HG02884 (cell line): ENCODE results near the gene NRSN2.
"Not testable (repeated sequence)": the region's sequence is repeated elsewhere in the genome, so short reads cannot be mapped to it uniquely, and the experiment has no call there.

Experiments used
- ATAC-seq: cut with Tn5 transposase; IDR thresholded peaks from one replicate; pipeline ENCODE4 v1.9.1; 2021; ENCODE audit warnings: mild to moderate bottlenecking, moderate library complexity; ENCODE audit not compliant: unreplicated experiment

Gene NRSN2

DNA sequence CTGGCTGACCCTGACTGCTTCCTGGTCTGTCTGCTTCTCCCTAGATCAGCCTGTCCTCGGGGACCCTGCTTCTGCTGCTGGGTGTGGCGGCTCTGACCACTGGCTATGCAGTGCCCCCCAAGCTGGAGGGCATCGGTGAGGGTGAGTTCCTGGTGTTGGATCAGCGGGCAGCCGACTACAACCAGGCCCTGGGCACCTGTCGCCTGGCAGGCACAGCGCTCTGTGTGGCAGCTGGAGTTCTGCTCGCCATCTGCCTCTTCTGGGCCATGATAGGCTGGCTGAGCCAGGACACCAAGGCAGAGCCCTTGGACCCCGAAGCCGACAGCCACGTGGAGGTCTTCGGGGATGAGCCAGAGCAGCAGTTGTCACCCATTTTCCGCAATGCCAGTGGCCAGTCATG, 6.3 kb downstream of the NRSN2 start:
- ATAC-seq, result no peak

DNA sequence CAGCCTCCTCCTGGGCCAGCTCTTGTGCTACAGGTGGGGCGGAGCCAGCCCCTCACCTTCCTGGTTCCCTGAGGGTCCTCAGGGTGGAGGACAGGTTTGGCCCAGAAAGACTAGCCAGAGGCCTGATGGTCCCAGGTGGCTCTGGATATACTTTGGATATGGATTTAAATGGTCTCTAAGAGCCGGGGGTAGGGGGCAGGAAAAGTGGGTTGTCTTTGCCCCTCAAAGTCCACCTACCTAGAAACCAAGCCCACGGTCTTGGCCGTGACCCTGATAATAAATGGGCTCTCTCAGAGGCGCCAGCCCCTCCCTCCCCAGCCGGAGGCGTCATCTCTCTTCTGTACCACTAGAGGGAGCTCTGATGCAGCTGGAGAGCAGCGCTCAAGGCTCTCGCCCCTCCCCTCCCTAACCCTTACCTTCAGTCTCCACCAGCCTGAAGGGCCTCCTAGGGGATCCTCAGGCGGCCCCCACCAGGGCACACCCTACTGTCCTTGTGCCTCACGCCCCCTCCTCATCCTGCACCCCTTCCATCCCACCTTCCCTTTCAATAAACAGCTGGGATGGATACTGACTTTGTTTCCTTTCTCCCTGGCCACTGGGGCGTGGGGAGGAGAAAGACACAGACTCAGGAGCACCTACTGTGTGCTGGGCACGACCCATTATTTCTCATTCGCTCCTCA, 7.5 kb downstream of the NRSN2 start:
- ATAC-seq, result peak; percentile 74

DNA sequence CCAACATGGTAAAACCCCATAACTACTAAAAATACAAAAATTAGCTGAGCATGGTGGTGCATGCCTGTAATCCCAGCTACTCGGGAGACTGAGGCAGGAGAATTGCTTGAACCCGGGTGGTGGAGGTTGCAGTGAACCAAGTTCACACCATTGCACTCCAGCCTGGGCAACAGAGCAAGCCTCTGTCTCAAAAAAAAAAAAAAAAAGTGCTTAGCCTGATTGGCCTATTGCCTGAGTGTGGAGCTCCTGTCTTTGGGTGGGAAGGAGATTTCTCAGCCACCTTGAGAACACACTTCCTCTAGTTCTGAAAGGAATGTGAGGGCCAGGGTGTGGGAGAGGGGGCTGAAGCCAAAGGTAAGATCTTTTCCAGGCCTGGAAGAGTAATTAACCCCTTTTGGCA, 9.2 kb downstream of the NRSN2 start:
- not testable (repeated sequence) for ATAC-seq

DNA sequence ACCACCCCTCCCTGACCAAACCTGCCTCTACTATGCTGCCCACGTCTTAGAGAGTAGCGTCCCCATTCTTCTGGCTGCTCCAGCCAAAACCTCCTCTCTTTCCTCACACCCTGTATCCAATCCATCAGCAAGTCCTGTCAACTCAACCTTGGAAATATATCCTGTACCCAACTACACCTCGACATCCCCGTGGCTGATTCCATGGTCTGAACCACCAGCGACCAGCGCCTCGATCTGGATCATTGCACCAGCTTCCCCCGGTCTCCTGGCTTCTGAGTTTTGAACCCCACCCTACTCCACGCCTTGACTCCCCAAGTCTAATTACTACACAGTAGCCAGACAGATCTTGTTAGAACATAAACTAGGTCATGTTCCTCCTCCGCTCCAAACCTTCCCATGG, 9.8 kb downstream of the NRSN2 start:
- no peak for ATAC-seq

DNA sequence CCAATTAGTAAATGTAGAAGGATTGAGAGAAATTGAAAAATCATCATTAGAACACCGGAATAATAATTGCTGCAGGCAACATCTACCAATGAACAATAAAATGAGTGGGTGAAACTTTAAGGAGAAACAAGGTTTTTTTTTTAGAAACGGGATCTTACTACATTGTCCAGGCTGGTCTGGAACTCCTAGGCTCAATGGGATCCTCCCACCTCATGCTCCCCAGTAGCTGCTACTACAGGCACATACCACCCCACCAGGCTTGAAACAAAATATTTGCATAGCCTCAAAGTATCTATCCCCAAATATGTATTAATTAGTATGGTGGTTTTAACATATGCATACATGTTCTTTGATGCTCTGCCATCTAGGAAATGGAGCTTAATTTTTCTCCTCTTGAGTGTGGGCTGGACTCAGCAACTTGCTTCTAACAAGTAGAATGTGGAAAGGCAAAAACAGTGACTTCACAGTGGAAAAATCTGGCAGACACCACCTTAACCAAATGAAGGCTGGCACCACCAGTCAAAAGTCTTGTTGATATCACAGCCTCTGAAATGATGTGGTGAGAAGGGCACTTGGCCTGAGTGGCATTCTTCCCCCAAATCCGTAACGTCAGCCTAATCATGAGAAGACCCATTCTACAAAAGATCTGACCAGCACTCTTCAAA, 12.1 kb downstream of the NRSN2 start:
- ATAC-seq, result no peak

DNA sequence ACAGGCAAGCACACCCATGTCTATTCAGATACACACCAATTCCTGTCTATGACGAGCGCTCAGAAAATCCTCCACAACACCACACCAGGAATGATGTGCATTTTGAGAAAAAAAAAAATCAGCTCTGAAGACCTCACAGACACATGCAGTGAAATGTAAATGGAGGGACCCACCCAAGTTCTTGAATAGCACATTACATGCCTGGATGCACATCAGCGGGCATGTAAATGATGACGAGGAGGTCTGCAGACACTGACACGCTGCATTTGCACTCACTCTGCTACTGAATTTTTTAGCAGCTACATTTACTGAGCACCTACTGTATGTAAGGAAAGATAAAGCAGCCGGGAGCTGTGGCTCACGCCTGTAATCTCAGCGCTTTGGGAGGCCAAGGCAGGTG, 14.7 kb downstream of the NRSN2 start:
- ATAC-seq, result peak; percentile 68

DNA sequence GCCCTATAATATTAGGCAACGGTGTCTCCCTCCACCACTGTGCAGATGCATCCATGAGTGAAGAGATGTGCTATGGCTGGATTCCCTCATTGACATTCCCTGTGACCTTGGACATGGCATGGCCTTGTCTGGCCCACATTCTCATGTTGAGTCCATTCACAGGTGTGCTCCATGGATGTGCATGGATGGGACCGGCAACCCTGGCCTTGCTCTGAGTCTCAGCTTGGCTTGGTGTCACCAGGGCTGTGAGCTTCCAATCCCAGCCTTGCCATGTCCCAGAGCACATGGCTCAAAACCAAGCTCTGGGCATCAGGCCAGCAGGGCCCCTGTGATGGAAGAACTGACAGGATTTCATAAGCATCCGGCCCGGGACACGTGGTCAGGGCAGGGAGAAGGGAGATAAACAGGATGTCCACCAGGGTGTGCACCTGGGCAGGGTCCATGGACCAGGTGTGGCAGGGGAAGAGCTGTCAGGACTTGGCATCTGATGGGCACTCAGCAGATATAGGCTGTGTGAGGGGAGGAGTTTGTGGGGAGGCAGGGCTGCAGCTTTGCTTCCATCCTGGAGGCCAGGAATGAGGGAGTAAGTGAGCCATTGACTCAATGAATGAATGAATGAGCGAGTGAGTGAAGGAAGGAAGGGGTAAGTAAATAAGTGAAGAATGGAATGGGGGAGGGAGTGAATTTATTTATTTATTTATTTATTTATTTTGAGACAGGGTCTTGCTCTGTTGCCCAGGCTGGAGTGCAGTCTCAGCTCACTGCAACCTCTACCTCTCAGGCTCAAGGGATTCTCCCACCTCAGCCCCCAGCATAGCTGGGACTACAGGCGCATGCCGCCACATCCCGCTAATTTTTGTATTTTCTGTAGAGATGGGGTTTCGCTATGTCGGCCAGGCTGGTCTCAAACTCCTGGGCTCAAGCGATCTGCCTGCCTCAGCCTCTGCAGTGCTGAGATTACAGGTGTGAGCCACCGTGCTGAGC, 15.7 kb downstream of the NRSN2 start:
- no peak for ATAC-seq

DNA sequence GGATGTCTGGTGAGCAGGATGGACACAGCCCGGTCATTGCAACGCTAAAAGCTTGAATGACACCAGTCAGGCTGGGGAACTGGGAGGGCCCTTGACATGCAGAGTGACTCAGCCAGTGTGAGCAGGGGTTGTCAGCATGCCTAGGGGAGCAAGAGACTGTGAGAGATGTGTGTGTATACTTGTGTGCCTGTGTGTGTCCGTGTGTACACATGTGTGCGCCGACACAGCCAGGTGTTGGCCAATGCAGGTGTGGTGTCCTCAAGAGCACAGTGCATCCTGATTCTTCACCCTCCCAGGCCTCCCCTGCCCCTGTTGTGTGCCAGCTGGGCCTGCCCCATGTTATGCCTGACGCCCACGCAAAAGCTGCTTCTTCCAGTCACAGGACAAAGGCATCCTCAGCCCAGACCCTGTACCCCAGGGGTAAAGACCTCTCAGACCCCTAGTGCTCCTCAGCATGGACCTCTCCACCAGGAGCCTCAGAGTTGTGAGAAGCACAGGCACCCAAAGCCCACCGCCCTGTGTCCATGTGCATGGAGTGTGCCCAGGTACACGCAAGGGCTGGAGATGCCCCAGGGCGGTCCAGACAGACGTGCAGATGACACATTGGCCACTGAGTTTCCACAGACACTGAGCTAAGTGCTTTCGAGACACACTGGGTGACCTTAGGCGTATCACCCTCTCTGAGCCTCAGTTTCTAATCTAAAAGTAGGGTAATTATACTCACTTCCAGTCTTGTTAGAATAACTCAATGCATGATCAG, 16.6 kb downstream of the NRSN2 start:
- no peak for ATAC-seq

DNA sequence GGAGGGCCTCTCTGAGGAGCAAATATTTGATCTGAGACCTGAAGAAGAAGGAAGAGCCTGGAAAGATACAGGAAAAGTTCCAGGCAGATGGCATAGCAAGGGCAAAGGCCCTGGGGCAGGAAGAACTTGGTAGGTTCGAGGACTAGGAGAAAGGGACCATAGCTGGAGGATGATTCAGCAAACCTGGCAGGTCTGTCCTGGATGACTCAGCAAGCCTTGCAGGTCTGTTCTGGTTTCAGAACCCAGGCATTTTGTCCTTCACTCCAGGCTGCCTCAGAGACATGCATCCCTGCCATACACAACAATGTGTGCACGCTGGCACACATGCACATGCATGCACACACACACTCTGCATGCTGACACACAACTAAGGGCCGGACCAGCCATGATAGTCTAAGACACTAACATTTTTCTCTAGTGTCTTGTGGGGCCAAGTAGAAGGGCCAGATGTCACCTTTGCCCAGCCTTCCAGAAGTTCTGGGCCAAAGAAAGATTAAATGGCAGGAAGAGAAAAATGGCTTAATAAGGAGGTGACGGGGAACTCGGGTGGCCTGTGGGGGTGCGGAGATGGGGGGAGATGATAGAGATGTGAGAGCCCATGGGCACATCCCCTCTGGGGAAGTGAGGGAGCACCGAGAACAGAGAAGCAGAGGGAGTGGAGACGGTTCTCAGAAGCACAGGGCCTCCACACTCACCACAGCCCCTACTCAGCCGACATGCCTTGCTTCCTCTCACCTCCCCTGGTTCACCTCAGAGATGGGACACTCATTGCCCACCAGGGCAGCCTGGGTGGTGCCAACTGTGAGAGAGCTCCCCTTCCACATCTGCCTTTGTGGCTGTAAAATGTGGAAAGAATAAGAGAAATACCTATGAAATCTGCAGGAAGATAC, 18.2 kb downstream of the NRSN2 start:
- no peak for ATAC-seq

DNA sequence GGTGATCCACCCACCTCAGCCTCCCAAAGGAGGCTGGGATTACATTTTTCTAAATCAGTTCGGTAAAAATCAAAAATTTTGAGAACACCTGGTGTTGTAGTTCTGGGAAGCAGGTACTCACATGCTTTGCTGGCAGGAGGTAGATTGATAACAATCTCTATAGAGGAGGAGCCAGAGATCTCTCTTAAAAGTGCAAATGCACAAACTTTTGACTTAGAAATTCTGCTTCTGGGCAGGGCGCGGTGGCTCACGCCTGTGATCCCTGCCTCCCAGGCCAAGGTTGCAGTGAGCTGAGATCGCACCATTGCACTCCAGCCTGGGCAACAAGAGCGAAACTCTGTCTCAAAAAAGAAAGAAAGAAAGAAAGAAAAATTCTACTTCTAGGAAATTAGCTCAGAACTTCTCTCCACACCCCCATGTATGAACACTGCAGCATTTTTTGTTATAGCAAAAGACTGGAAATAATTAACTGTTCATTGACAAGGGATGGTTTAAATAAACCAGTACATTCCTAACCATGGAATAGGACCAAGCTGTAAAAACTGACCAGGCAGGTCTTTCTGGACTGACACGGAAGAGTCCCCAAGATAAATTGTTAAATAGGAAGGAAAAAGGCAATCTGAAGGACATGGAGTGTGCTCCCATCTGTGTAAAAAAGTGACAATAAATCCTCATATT, 19.3 kb downstream of the NRSN2 start:
- no peak for ATAC-seq

DNA sequence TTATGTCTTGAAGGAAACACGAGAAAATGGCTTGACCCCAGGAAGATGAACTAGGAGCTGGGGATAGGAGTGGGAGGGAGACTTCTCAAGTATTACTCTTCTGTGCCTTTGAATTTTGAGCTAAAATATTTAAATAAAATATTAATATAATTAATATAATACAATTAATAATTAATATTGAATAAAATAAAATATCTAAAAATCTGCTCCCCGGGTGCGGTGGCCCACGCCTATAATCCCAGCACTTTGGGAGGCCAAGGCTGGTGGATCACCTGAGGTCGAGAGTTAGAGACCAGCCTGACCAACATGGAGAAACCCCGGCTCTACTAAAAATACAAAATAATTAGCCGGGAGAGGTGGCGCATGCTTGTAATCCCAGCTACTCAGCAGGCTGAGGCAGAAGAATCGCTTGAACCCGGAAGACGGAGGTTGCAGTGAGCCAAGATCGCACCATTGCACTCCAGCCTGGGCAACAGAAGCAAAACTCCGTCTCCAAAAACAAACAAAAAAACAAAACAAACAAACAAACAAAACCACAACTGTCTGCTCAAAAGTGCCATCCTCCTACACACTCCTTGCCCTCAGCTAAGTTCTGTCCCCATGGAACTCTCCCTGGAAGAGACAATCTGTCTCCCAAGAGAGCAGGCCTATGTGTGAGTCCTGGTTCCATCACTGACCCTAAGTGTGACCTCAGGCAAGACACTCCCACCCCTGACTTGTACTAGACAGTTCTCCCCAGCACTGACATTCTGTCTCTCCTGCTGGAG, 20.0 kb downstream of the NRSN2 start:
- ATAC-seq, result no peak

DNA sequence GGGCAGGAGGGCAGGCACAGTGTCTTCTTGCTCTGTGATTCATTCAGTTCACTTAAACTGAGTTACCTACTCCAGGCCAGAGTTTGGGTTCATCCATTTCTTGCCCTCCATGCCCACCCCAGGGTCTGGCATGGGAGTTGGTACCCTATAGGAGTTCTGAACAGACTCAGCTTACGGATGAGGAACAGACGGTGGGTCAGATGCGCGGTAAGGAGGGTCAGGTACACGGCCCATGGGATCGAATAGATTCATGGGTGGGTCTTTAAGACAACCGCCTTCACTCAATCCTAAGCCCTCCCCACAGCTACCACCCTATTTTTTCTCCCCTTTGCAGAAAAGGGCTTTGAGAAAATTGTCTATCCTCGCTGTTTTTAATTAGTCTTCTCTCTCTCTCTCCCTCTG, 20.6 kb downstream of the NRSN2 start:
- ATAC-seq, result no peak

DNA sequence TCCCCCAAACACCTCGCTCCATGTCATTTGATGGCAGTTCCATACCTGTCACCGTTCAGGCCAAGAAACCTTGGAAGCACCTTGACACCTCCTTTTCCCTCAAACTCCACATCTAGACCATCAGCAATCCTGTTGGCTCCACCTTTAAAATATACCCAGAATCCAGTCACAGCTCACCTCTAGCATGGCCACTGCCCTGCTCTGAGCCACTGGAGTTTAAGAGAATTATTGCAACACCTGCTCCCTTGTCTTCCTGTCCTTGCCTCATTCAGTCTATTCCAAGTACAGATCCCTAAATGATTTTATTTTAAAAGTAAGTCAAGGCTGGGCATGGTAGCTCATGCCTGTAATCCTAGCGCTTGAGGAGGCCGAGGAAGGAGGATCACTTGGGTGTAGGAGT, 22.0 kb downstream of the NRSN2 start:
- no peak for ATAC-seq

DNA sequence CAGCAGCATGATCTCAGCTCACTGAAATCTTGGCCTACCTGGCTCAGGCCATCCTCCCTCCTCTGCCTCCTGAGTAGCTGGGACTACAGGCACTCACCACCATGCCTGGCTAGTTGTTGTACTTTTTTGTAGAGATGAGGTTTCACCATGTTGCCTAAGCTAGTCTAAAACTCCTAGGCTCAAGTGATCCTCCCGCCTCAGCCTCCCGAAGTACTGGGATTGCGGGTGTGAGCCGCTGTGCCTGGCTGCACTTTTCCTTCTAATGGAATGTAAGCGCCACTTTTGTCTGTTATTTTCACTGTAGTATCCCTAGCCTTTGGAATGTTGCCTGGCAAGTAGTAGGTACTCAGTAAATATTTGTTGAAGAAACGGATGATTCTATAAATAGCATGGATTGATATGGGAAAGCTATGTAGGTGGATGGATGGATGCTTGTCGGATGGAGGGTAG, 23.3 kb downstream of the NRSN2 start:
- no peak for ATAC-seq

DNA sequence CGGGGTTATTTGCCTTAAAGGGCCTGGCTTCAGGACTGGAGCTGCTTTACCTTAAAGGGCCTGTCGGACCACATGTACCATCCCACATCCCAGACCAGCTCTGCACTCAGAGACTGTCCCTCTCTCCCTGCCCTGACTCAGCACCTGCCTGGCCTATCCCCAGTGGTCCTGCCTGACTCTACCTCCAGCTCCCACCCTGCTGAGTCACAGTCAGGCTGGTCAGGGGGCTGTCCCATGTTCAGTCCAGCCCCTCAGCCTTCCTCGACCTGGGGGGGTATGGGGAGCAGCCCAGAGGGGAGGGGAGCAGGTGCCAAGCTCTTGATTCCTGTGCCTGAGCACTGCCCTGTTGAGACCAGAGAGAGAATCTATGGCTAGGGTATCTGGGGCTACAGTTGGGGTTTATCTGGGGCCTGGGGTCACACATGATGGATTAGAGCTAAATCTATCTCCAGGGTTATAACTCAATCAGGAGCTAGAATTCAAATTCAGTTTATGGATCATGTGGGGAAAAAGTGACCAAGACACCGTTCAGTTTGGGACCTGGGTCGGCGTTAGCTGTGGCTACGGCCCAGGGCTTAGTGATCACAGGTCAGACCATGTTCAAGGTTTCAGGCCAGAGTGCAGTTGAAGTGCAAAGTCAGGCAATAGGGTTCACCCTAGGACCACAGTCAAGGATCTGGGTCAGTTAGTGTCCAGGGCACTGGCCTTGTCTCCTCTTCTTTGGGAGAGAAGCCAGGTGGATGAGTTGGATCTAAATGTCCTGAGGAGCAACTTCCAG, 24.3 kb downstream of the NRSN2 start:
- no peak for ATAC-seq

DNA sequence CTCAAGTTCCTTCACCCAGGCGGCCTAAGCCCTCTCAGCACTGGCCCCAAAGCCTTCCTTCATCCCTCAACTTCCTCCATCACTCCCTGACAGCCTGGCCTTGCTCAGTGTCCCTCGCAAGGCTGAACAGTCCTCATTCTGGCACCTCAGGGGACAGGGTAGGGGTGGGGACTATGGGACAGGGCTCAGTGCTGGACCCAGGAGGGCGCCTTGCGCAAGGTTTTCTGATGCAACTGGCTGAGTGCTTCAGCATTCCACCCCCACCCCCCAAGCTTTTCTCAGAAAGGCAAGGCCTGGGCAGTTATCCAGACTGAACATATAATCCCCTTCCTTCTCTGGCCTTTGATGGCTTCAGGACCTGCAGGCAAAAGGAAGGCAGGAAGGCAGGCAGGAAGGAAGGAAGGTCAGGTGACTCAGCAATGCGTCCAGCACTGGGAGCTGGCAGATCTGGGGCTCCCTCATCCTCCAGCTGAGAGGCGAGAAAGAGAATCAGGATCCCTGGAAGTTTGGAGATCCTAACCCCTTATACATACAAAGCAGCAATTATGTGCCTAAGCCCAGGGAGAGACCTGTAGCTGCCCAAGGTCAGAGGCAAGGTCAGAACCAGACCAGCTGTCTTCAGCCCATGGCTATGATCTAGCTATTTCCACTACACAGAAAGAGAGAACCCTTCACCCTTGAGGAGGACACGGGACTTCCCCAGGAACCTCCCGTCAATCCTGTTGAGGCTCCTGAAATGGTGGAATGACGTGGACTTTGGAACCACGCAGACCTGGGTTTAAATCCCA, 25.0 kb downstream of the NRSN2 start:
- ATAC-seq, result no peak

DNA sequence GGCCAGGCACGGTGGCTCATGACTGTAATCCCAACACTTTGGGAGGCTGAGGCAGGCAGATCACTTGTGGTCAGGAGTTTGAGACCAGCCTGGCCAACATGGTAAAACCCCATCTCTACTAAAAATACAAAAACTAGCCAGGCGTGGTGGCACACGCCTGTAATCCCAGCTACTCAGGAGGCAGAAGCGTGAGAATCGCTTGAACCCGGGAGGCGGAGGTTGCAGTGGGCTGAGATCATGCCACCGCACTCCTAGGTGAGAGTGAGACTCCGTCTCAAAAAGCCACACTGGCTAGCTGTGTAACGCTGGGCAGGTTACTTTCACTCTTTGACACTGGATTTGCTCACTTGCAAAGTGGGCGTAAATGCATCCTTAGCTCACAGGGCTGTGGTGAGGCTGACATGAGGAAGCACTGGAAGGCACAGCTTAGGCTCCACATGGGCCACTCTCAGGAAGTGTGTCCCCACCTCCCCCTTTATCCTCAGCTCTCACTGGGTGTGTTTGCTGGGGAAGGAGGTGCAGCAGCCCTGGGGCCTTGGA, 25.7 kb downstream of the NRSN2 start:
- ATAC-seq, result not testable (repeated sequence)
